K562 (cell line): ENCODE data around the gene FAM53B. TPM values are rescaled to one million over a fixed set of nuclear protein-coding genes. Genes with fewer than 3 reads are reported as not detected.
A peak's percentile ranks its signal among the peaks of the same experiment; 100 is the strongest.

ENCODE experiments used
- ATAC-seq: fragments of 200-7000 bp; cut with Tn5 transposase; 3 replicates; pipeline ENCODE4 v1.9.1; 2020; ENCODE audit warnings: moderate library complexity
- BruUV-seq: library from RNA; stranded (reverse); fragments of 400-500 nt; replicated peaks from 2 replicates; lab custom pipeline; 2021; lab: Mats Ljungman, UMichigan
- CTCF ChIA-PET: fragments of 300-600 bp; formaldehyde crosslinking; extraction: SDS; loops from one replicate; lab custom pipeline; 2021; ENCODE audit warnings: low intra/inter-chr PET ratio; lab: Yijun Ruan, JAX
- POLR2A ChIA-PET: fragments of 300-600, 350-650 bp; sonication (Branson Sonifier 250); formaldehyde crosslinking; extraction: SDS; loops from one replicate; lab custom pipeline; 2021; ENCODE audit warnings: antibody characterized with exemption, inconsistent platforms; lab: Yijun Ruan, JAX
- DNase-seq, 4 experiments: peaks; one replicate each; pipeline versions ENCODE4 v3.0.0 to v3.0.0-alpha.2; 2011 to 2018; ENCODE audit warnings: low spot score in 3 of 4, mixed read lengths in 3 of 4; ENCODE audit errors: extremely low read depth in 1 of 4
- FAIRE-seq: peaks from 2 replicates; lab custom pipeline; 2011; peaks lifted over from hg19 to GRCh38; lab: Jason Lieb, UNC
- H2AFZ ChIP-seq: 2 replicates; pipeline ENCODE4 v1.6.0; 2011; ENCODE audit warnings: low read depth, low read length, control low read depth, inconsistent platforms
- H3K27ac ChIP-seq: fragments of 200-600 bp; 3 replicates; pipeline ENCODE4 v1.8.0; 2011; ENCODE audit warnings: low read depth, mild to moderate bottlenecking, control low read depth, inconsistent platforms, low read length, moderate library complexity, mixed read lengths; ENCODE audit errors: extremely low read depth
- H3K27me3 ChIP-seq, 2 experiments: fragments of 300-600 bp in 1 of 2; 2 replicates in 1 of 2; 3 replicates in 1 of 2; pipeline versions ENCODE4 v1.6.0 to v1.8.0; 2011; ENCODE audit warnings: inconsistent platforms in 2 of 2, low read length in 2 of 2, mild to moderate bottlenecking in 1 of 2, mixed read lengths in 1 of 2, moderate library complexity in 1 of 2; ENCODE audit not compliant: control insufficient read depth in 2 of 2, insufficient read depth in 2 of 2
- H3K36me3 ChIP-seq: fragments of 300-600 bp; 3 replicates; pipeline ENCODE4 v1.8.0; 2011; ENCODE audit warnings: mild to moderate bottlenecking, low read length, inconsistent platforms; ENCODE audit not compliant: control insufficient read depth, insufficient read depth
- H3K4me1 ChIP-seq, 2 experiments: fragments of 200-600 bp in 1 of 2; replicated peaks in 1 of 2; 2 replicates in 1 of 2; 3 replicates in 1 of 2; pipeline versions ENCODE4 v1.5.1 to v1.8.0; 2011; ENCODE audit warnings: inconsistent platforms in 2 of 2, low read length in 2 of 2, mild to moderate bottlenecking in 1 of 2, mixed read lengths in 1 of 2, moderate library complexity in 1 of 2; ENCODE audit not compliant: control insufficient read depth in 2 of 2, insufficient read depth in 2 of 2
- H3K4me2 ChIP-seq: 2 replicates; pipeline ENCODE4 v1.6.1; 2011; ENCODE audit warnings: low read length, control low read depth, inconsistent platforms, mixed read lengths; ENCODE audit not compliant: insufficient read depth
- H3K4me3 ChIP-seq: fragments of 200-600 bp; sonication (generic), shearing (Covaris generic); 2 replicates; pipeline ENCODE4 v1.5.1; 2016; ENCODE audit warnings: control low read depth, inconsistent platforms
- H3K79me2 ChIP-seq: fragments of 200-600 bp; 3 replicates; pipeline ENCODE4 v1.8.0; 2011; ENCODE audit warnings: low read length, inconsistent platforms; ENCODE audit not compliant: control insufficient read depth, insufficient read depth
- H3K9ac ChIP-seq, 2 experiments: 2 replicates each; pipeline versions ENCODE4 v1.6.0 to v1.6.1; 2011; ENCODE audit warnings: low read depth in 2 of 2, low read length in 2 of 2, control low read depth in 1 of 2, inconsistent platforms in 1 of 2, mild to moderate bottlenecking in 1 of 2, mixed read lengths in 1 of 2; ENCODE audit not compliant: insufficient read depth in 1 of 2
- H3K9me1 ChIP-seq: one replicate; pipeline ENCODE4 v1.6.0; 2011; ENCODE audit warnings: inconsistent platforms, mild to moderate bottlenecking, low read length, moderate library complexity; ENCODE audit not compliant: control insufficient read depth, insufficient read depth
- H3K9me3 ChIP-seq: replicated peaks from 2 replicates; pipeline ENCODE4 v1.5.1; 2011; ENCODE audit warnings: low read depth, low read length, inconsistent platforms; ENCODE audit not compliant: control insufficient read depth, insufficient read depth
- H4K20me1 ChIP-seq: replicated peaks from 2 replicates; pipeline ENCODE4 v1.6.1; 2011; ENCODE audit warnings: low read length, inconsistent platforms, mixed read lengths; ENCODE audit not compliant: control insufficient read depth, insufficient read depth
- KAT8 ChIP-seq: fragments of 450-650 bp; IDR thresholded peaks from 2 replicates; pipeline ENCODE4 v1.6.1; 2016; ENCODE audit warnings: low read depth, mild to moderate bottlenecking
- NFXL1 ChIP-seq: fragments of 450-650 bp; formaldehyde crosslinking; IDR thresholded peaks from 2 replicates; pipeline ENCODE4 v1.4.0; 2021; ENCODE audit warnings: mild to moderate bottlenecking
- RHOXF2B ChIP-seq: fragments of 250-450 bp; sonication (Bioruptor Pico); conservative IDR thresholded peaks from 2 replicates; pipeline ENCODE4 v1.5.1; 2021
- SPI1 ChIP-seq: IDR thresholded peaks from 2 replicates; pipeline ENCODE4 v1.6.1; 2011; ENCODE audit warnings: low read depth, low read length, control low read depth, borderline replicate concordance
- TFE3 ChIP-seq: fragments of 450-650 bp; formaldehyde crosslinking; IDR thresholded peaks from 2 replicates; pipeline ENCODE4 v1.4.0; 2020; ENCODE audit warnings: mild to moderate bottlenecking, mixed read lengths
- ZNF408 ChIP-seq: fragments of 250-450 bp; sonication (Bioruptor Pico); IDR thresholded peaks from 2 replicates; pipeline ENCODE4 v1.4.0; 2020; ENCODE audit warnings: low read depth, mild to moderate bottlenecking, moderate library complexity
- ZNF717 ChIP-seq: fragments of 250-450 bp; sonication (Bioruptor Pico); IDR thresholded peaks from 2 replicates; pipeline ENCODE4 v1.5.0; 2021
- WGBS: fragments of 100-300 bp; shearing (Covaris generic); methylation state at CpG from one replicate; pipeline ENCODE4 v1.1.6; 2016; ENCODE audit warnings: low coverage, mixed read lengths; ENCODE audit not compliant: insufficient coverage; ENCODE audit errors: missing lambda C conversion rate; 5-methylcytosine and 5-hydroxymethylcytosine counted together
- in situ Hi-C: fragments of 300-500 bp; cut with MboI; formaldehyde crosslinking; loops from 4 replicates; pipeline ENCODE4 v1.15.0; 2018; ENCODE audit warnings: inconsistent platforms, mixed read lengths
- intact Hi-C: fragments of 100-400 bp; cut with micrococcal nuclease; formaldehyde crosslinking; loops from 2 replicates; pipeline ENCODE4 v1.14.2; 2022
- polyA plus RNA-seq, 8 experiments: library from polyadenylated mRNA; depleted of rRNA in 4 of 8; stranded (reverse) in 5 of 8; unstranded in 3 of 8; fragments of >200 nt; fragmentation: Nextera tagmentation in 2 of 8; fragmentation: Illumina TruSeq in 1 of 8; extraction: Ambion mirVana in 2 of 8; extraction: Trizol in 1 of 8; gene quantifications; 2 replicates each; pipeline versions ENCODE4 v1.2.1 to v1.2.3, GENCODE V29; 2011 to 2014; ENCODE audit warnings: inconsistent platforms in 1 of 8, missing spikeins in 1 of 8
- total RNA-seq, 7 experiments: library from RNA; depleted of rRNA in 6 of 7; stranded (reverse); fragments of >200 nt in 6 of 7; fragmentation: Illumina TruSeq in 2 of 7; extraction: Trizol in 2 of 7; gene quantifications; 2 replicates each; pipeline versions ENCODE4 v1.2.1 to v1.2.3, GENCODE V29; 2011 to 2021; ENCODE audit warnings: low replicate concordance in 1 of 7
- TF ChIP-seq, protein P1 (sequence below): fragments of 450-650 bp; IDR thresholded peaks from 2 replicates; pipeline ENCODE4 v1.6.1; 2016

FAM53B gene
- total and polyA plus RNA-seq, 9 of the 15 experiments (the other 6 are each of a cell fraction or from before 2014, with no cell fraction given): 0.03 to 16.5 (median 5.0) TPM

GRCh38 chr10:124707551-124707950, 36.6 kb downstream of the FAM53B start (continued):
- TF ChIP-seq ZNF408 (CRISPR knock-in tag) (no peak), ZNF717 (CRISPR knock-in tag) (no peak), KAT8 (no peak), NFXL1 (CRISPR knock-in tag) (no peak), RHOXF2B (CRISPR knock-in tag) (no peak), SPI1 (no peak)

- Histone ChIP-seq H3K27me3 (no peaks in the 10 kb centered on the region), H3K4me2 (no peak overlapping the region), H3K27ac (no peak overlapping the region), H3K36me3 (peaks cover 45% of the 10 kb centered on the region; the same call in 2 of the 3 replicates), H3K79me2 (peaks cover 13% of the 10 kb centered on the region; the same call in 2 of the 3 replicates), H3K9ac (peak overlapping the region in 1 of 2 experiments; percentile 64; a peak in 1 of 4 replicates), H4K20me1 (no peaks in the 10 kb centered on the region), H2AFZ (no peak overlapping the region), H3K9me1 (peaks cover 3% of the 10 kb centered on the region), H3K4me1 (peaks cover 10 to 17% of the 10 kb centered on the region in 2 experiments; a peak in 4 of 5 replicates), H3K9me3 (no peaks in the 10 kb centered on the region), H3K4me3 (no peak overlapping the region)
- BruUV-seq: no TSS peak
- WGBS: 73% methylated on average over 3 of the region's 3 CpGs
- DNase-seq (no peak), ATAC-seq (no peak), FAIRE-seq (no peak)
- ChIA-PET CTCF (interaction anchor here (0.6 kb wide), 1 partner anchor 32 kb away, joined by 3 read pairs; no protein-coding TSS in a partner anchor), POLR2A (interaction anchor here (1.0 to 1.4 kb wide), 3 partner anchors 11 to 35 kb away, joined by 3 to 5 read pairs (median 4); no protein-coding TSS in a partner anchor)
- TF ChIP-seq, protein P1, sequence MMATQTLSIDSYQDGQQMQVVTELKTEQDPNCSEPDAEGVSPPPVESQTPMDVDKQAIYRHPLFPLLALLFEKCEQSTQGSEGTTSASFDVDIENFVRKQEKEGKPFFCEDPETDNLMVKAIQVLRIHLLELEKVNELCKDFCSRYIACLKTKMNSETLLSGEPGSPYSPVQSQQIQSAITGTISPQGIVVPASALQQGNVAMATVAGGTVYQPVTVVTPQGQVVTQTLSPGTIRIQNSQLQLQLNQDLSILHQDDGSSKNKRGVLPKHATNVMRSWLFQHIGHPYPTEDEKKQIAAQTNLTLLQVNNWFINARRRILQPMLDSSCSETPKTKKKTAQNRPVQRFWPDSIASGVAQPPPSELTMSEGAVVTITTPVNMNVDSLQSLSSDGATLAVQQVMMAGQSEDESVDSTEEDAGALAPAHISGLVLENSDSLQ: no peak
- peak; percentile 65 for TF ChIP-seq TFE3 (CRISPR knock-in tag)
- intact Hi-C loops: loop anchor here (2.0 kb wide), 1 partner anchor 34 kb away; no protein-coding TSS in a partner anchor
- in situ Hi-C loops: no loop called here
Observed at GRCh38 chr10:124707144-124707467, 37.1 kb downstream of the FAM53B start.
